Measurements from ENCODE around the gene ZNRF1. TPM values are rescaled to one million over a fixed set of nuclear protein-coding genes. Genes with fewer than 3 reads are reported as not detected.

The ZNRF1 gene
- total RNA-seq, 4 donors from 2014 or later: 7.5 to 20.7 (median 15.1) TPM

DNA sequence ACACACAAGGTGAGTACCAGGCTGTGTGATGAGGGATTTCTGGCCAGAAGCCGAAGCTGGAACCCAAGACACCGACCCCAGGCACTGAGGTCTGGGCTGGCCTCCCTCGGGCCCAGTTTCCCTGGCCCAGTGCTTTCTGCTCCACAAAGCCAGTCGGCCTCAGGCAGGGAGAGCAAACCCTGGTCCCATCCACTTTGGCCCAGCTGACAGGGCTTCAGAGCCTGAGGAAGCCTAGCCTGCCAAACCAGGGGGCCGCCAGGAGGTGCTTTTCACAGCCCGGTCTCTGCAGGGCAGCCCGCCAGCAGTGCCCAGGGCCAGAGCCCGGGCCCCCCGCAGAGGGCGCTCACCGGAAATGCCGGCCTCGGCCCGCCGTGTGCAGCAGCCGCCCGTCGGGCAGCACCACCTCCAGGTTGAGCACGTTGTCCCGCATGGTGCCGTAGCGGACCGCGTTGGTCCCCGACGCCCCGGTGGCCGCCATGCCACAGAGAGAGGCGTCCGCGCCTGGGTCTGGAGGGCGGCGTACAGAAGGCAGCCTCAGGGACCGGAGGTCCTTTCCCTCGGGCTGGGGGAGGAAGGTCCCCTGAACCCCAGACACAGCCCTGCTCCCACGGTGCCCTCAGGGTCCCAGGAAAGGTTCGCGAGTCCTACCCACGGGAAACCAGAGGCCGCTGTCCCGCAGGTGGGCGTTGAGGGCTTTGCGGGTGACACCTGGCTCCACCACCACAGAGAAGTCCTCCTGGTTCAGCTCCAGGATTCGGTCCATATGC, 115.5 kb downstream of the ZNRF1 start:
- DNase-seq (ENCODE audit: low spot score) (no peak), ATAC-seq (ENCODE audit: low FRiP score) (no peak)
- TF ChIP-seq, protein P1, sequence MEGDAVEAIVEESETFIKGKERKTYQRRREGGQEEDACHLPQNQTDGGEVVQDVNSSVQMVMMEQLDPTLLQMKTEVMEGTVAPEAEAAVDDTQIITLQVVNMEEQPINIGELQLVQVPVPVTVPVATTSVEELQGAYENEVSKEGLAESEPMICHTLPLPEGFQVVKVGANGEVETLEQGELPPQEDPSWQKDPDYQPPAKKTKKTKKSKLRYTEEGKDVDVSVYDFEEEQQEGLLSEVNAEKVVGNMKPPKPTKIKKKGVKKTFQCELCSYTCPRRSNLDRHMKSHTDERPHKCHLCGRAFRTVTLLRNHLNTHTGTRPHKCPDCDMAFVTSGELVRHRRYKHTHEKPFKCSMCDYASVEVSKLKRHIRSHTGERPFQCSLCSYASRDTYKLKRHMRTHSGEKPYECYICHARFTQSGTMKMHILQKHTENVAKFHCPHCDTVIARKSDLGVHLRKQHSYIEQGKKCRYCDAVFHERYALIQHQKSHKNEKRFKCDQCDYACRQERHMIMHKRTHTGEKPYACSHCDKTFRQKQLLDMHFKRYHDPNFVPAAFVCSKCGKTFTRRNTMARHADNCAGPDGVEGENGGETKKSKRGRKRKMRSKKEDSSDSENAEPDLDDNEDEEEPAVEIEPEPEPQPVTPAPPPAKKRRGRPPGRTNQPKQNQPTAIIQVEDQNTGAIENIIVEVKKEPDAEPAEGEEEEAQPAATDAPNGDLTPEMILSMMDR (IDR thresholded peaks at IDR 0.05): no peak

DNA sequence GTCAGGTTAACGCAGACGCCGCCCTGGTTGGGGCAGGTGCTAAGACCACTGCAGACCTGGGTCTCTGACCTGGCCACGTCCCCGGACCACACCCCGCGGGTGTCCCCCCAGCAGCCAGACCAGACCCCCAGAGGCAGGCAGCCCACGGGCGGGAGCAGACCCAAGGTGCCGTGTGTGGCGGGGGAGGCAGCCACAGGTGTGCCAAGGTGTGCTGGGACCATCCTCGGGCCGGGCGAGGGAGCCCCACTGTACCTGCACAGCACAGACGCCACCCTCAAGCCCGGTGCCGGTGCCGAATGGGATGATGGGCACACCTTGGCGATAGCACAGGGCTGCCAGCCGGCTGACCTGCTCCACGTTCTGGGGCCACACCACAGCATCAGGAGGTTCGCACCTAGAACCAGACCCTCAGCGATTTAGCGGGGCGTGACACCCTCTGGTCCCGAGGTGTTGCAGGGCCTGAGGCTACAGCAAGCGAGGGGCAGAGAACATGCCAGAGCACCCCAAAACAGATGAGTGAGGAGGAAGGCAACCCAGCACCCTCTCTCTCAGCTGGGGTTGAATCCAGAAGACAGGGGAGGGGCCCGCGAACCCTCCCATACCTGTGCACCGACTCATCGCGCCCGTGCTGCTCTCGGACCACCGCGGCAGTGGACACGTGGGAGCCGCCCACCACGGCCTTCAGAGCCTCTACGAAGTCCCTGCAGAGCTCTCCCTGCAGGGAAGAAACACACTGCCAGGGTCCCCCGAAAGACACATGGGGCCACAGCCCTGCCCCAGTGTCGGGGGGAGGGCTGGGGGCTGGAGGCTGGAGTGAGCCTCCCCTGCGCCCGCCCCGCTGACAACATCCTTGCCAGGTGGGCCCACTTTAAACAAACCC, 116.4 kb downstream of the ZNRF1 start:
- TF ChIP-seq, protein P1 (IDR thresholded peaks at IDR 0.05): no peak
- ATAC-seq (ENCODE audit: low FRiP score) (no peak), DNase-seq (ENCODE audit: low spot score) (no peak)

DNA sequence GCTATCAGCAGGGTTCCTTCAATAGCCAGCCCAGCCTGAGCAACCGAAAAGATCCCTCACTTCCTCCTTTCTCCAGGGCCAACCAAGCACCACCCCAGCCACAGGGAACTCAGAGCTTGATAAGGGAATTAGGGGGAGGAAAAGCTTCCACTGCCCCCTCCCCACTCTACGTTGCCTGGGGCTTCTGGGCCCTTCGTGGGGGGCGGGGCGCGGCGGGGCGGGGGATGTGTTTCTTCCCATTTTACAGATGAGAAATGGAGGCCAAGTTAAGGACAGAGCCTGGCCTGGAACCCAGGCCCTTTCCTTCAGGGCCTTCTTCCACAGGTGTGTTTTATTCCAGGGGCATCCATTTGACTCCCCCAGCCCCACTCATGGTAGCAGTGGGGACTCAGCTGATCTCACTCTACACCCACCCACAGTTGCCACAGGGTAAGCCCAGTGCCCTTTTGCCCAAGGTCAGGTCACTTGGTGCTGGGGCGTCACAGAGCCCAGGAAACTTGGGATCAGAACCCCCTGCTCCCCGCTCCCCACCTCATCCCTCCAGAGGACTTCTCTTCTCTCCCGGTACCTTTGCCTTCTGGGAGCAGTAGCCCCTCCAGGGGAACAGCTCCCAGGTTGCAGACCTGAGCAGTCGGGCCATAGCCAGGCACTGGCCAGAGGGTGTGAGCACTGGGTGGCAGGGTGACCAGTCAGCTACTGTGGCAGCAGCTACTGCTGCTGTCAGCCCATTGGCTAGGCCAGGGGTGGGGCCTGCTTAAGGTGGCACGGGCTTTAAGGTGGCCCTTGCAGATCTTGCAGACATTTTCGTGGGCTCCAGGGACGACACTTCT, 117.5 kb downstream of the ZNRF1 start, which contains the start of gene LDHD:
Gene LDHD, minus strand, starts transcription at position 700 of the 830 bp plus-strand sequence. Its CDS starts 60 bp downstream, at position 640.
- ATAC-seq (ENCODE audit: low FRiP score): peak; percentile 48
- DNase-seq (ENCODE audit: low spot score): no peak
- TF ChIP-seq, protein P1 (IDR thresholded peaks at IDR 0.05): no peak

DNA sequence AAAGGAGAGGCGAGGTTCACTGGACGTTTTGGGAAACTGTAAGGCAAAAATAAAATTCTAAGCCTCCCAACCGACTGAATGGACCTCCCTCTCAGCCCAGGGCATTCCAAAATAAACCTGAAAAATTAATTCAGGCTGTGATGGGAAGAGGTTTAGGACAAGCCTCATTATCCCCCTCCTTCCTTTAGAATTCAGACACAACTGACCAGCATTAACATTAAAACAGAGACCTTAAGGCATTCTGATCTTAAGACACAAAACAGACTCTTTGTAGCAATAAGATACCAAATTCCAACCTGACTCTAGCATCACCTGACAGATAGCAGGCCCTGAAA, 118.1 kb downstream of the ZNRF1 start:
- TF ChIP-seq, protein P1 (IDR thresholded peaks at IDR 0.05): no peak
- DNase-seq (ENCODE audit: low spot score) (no peak), ATAC-seq (ENCODE audit: low FRiP score) (no peak)

DNA sequence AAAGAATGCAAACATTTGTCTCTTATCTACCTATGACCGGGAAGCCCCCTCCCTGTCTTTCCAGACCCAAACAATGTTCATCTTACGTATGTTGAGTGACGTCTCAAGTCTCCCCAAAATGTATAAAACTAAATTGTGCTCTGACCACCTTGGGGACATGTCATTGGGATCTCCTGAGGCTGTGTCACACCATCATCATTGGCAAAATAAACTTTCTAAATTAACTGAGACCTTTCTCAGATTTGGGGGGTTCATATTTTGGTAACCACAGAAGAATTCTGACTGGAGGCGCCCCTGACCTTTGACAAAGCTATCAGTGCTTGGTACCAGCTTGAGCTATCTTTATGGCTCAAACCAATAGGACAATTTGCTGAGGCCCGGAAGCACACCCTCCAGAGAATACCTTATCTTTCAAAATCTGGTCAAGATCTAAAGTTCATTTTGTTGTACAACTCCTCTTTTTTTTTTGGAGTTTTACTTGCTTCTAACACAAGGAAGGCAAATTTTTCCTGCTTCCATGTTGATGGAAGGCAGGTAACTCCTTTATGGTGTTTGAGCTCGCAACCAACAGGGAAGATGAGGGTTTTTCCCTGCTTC, 120.2 kb downstream of the ZNRF1 start:
- DNase-seq (ENCODE audit: low spot score): no peak

DNA sequence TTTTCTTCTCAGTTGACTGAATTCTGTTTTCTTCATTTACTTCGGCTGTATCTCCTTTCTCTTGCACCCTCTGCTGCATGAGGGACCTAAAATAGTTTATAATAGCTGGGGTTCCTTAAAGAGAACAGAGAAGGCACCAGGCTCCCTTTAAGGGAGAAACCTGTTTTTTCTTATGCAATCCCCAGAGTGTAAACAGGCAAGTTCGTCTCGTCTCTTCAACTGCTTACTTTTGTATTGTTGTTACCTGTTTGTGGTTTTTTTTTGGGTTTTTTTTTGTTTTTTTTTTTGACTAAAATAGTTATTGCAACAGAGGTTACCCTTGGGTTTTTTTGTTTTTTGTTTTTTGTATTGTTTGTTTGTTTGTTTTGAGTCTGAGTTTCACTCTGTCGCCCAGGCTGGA, 121.4 kb downstream of the ZNRF1 start:
- DNase-seq (ENCODE audit: low spot score) (no peak), ATAC-seq (ENCODE audit: low FRiP score) (no peak)
- TF ChIP-seq, protein P1 (IDR thresholded peaks at IDR 0.05): no peak

More for the DNA sequence above, 120.2 kb downstream of the ZNRF1 start:
- TF ChIP-seq, protein P1 (IDR thresholded peaks at IDR 0.05): no peak
- no peak for ATAC-seq (ENCODE audit: low FRiP score)
